Muscle layer of duodenum (tissue), 2 donors: ENCODE results near the gene HYKK.
"Not testable (repeated sequence)": the region's sequence is repeated elsewhere in the genome, so short reads cannot be mapped to it uniquely, and the experiment has no call there.

ENCODE experiments used
- H3K27ac ChIP-seq: one replicate; pipeline ENCODE4 v1.7.0; 2013; ENCODE audit warnings: mild to moderate bottlenecking, low read length
- H3K27me3 ChIP-seq: one replicate; pipeline ENCODE4 v1.7.0; 2013; ENCODE audit warnings: low read depth, mild to moderate bottlenecking, control low read depth, low read length
- H3K36me3 ChIP-seq, 2 donors: one replicate each; pipeline ENCODE4 v1.7.0; 2013; ENCODE audit warnings: low read length in 2 of 2, control low read depth in 1 of 2, mild to moderate bottlenecking in 1 of 2; ENCODE audit not compliant: insufficient read depth in 2 of 2, control insufficient read depth in 1 of 2
- H3K4me1 ChIP-seq, 2 donors: one replicate each; pipeline ENCODE4 v1.7.0; 2013; ENCODE audit warnings: low read length in 2 of 2, mild to moderate bottlenecking in 2 of 2, control low read depth in 1 of 2, moderate library complexity in 1 of 2; ENCODE audit not compliant: insufficient read depth in 2 of 2, control insufficient read depth in 1 of 2
- H3K4me3 ChIP-seq, 2 donors: one replicate each; pipeline ENCODE4 v1.7.0; 2013; ENCODE audit warnings: low read length in 2 of 2, low read depth in 1 of 2, mild to moderate bottlenecking in 1 of 2
- H3K9me3 ChIP-seq, 2 donors: one replicate each; pipeline ENCODE4 v1.7.0; 2013; ENCODE audit warnings: low read length in 2 of 2, control low read depth in 1 of 2, mild to moderate bottlenecking in 1 of 2; ENCODE audit not compliant: control insufficient read depth in 1 of 2
- donor health status: healthy.

Gene HYKK

GRCh38 chr15:78508272-78508671, 895 bp downstream of the HYKK start:
- Histone ChIP-seq H3K27me3 (no peaks in the 10 kb centered on the region), H3K27ac (no peak overlapping the region), H3K9me3 (no peaks in the 10 kb centered on the region), H3K4me3 (peak overlapping the region; percentile 66 to 89), H3K36me3 (no peaks in the 10 kb centered on the region), H3K4me1 (peaks cover 4 to 7% of the 10 kb centered on the region in 2 donors)

GRCh38 chr15:78509726-78510312, 2.4 kb downstream of the HYKK start:
- H3K27me3 ChIP-seq, result no peaks in the 10 kb centered on the region
- H3K4me3 ChIP-seq, result no peak overlapping the region
- H3K27ac ChIP-seq, result no peak overlapping the region
- H3K9me3 ChIP-seq, result no peaks in the 10 kb centered on the region
- H3K4me1 ChIP-seq, result peaks cover 4 to 7% of the 10 kb centered on the region in 2 donors
- no peaks in the 10 kb centered on the region for H3K36me3 ChIP-seq

GRCh38 chr15:78520035-78520434, 12.7 kb downstream of the HYKK start:
- not testable (repeated sequence) for H3K4me3 ChIP-seq, H3K27ac ChIP-seq, H3K4me1 ChIP-seq, H3K36me3 ChIP-seq, H3K27me3 ChIP-seq, H3K9me3 ChIP-seq

GRCh38 chr15:78524230-78524629, 16.9 kb downstream of the HYKK start:
- H3K27ac ChIP-seq, result no peak overlapping the region
- no peak overlapping the region for H3K4me3 ChIP-seq
- no peaks in the 10 kb centered on the region for H3K27me3 ChIP-seq
- H3K4me1 ChIP-seq, result no peaks in the 10 kb centered on the region
- H3K36me3 ChIP-seq, result peaks cover 3 to 8% of the 10 kb centered on the region in 2 donors
- no peaks in the 10 kb centered on the region for H3K9me3 ChIP-seq

- Histone ChIP-seq H3K27me3 (no peaks in the 10 kb centered on the region), H3K4me1 (no peaks in the 10 kb centered on the region), H3K4me3 (no peak overlapping the region), H3K36me3 (peaks cover 3 to 8% of the 10 kb centered on the region in 2 donors), H3K27ac (no peak overlapping the region), H3K9me3 (no peaks in the 10 kb centered on the region)
Observed at GRCh38 chr15:78527325-78527724, 19.9 kb downstream of the HYKK start.

- peaks cover 0 to 4% of the 10 kb centered on the region in 2 donors for H3K36me3 ChIP-seq
- H3K27ac ChIP-seq, result no peak overlapping the region
- no peaks in the 10 kb centered on the region for H3K27me3 ChIP-seq
- H3K4me1 ChIP-seq, result no peaks in the 10 kb centered on the region
- no peaks in the 10 kb centered on the region for H3K9me3 ChIP-seq
- H3K4me3 ChIP-seq, result no peak overlapping the region
Observed at GRCh38 chr15:78533331-78533730, 26.0 kb downstream of the HYKK start.

GRCh38 chr15:78536134-78536533, 28.8 kb downstream of the HYKK start:
- Histone ChIP-seq H3K27ac (no peak overlapping the region), H3K27me3 (no peaks in the 10 kb centered on the region), H3K4me3 (no peak overlapping the region), H3K9me3 (no peaks in the 10 kb centered on the region), H3K4me1 (peaks cover 0 to 1% of the 10 kb centered on the region in 2 donors), H3K36me3 (peaks cover 0 to 7% of the 10 kb centered on the region in 2 donors)

GRCh38 chr15:78537266-78537905, 30.0 kb downstream of the HYKK start:
- Histone ChIP-seq H3K27me3 (no peaks in the 10 kb centered on the region), H3K27ac (no peak overlapping the region), H3K9me3 (no peaks in the 10 kb centered on the region), H3K4me3 (no peak overlapping the region), H3K4me1 (peaks cover 4 to 14% of the 10 kb centered on the region in 2 donors), H3K36me3 (peaks cover 5 to 8% of the 10 kb centered on the region in 2 donors)

- Histone ChIP-seq H3K27me3 (no peaks in the 10 kb centered on the region), H3K36me3 (peaks cover 10 to 18% of the 10 kb centered on the region in 2 donors), H3K9me3 (no peaks in the 10 kb centered on the region), H3K4me1 (peaks cover 4 to 23% of the 10 kb centered on the region in 2 donors), H3K4me3 (no peak overlapping the region), H3K27ac (no peak overlapping the region)
Observed at GRCh38 chr15:78538358-78538757, 31.0 kb downstream of the HYKK start.

GRCh38 chr15:78539464-78540140, 32.2 kb downstream of the HYKK start:
- H3K36me3 ChIP-seq, result peaks cover 10 to 23% of the 10 kb centered on the region in 2 donors
- not testable (repeated sequence) for H3K9me3 ChIP-seq, H3K27me3 ChIP-seq
- peaks cover 4 to 27% of the 10 kb centered on the region in 2 donors for H3K4me1 ChIP-seq
- peak overlapping the region; percentile 83 to 85 for H3K4me3 ChIP-seq
- peak overlapping the region; percentile 98 for H3K27ac ChIP-seq

- H3K36me3 ChIP-seq, result peaks cover 16 to 26% of the 10 kb centered on the region in 2 donors
- H3K9me3 ChIP-seq, result no peaks in the 10 kb centered on the region
- peaks cover 4 to 27% of the 10 kb centered on the region in 2 donors for H3K4me1 ChIP-seq
- H3K27me3 ChIP-seq, result no peaks in the 10 kb centered on the region
- peak within 1 kb of the TSS; percentile 83 to 85 for H3K4me3 ChIP-seq
- H3K27ac ChIP-seq, result peak within 1 kb of the TSS; percentile 98
Observed at GRCh38 chr15:78540141-78540870, 32.9 kb downstream of the HYKK start, which contains the start of gene PSMA4. Gene PSMA4, plus strand, starts transcription at chr15:78540444. Its CDS starts 1,484 bp downstream, at chr15:78541928.
